Lower leg skin (tissue), 3 donors: Measurements from ENCODE around the gene RTBDN.

Source experiments
- POLR2A ChIP-seq, 2 donors: fragments of 450-650 bp; IDR thresholded peaks; one replicate each; pipeline ENCODE4 v1.6.1; 2016 to 2017; ENCODE audit warnings: antibody characterized with exemption in 2 of 2, mild to moderate bottlenecking in 1 of 2, moderate library complexity in 1 of 2
- TF ChIP-seq, protein P1 (sequence below), 3 donors: fragments of 450-650 bp; IDR thresholded peaks; one replicate each; pipeline ENCODE4 v1.5.1; 2016; ENCODE audit warnings: antibody characterized with exemption in 3 of 3, mild to moderate bottlenecking in 3 of 3, moderate library complexity in 2 of 3

DNA sequence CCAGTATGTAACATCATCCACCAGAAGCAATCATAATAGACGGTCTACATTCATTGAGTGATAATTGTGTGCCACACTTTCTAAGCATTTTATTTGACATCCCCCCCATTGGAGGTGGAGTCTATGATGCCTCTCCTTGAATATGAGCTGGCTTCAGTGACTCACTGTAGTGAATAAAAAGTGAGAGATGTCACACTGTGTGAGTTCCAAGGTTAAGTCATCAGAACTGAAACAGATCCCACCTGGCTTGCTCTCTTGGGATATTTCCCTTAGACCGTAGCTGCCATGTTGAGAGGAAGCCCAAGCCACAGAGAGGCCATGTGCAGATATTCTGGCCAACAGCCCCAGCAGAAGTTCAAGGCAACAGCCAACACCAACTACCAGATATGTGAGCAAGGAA lies 12.6 kb downstream of the RTBDN start:
- TF ChIP-seq, protein P1, sequence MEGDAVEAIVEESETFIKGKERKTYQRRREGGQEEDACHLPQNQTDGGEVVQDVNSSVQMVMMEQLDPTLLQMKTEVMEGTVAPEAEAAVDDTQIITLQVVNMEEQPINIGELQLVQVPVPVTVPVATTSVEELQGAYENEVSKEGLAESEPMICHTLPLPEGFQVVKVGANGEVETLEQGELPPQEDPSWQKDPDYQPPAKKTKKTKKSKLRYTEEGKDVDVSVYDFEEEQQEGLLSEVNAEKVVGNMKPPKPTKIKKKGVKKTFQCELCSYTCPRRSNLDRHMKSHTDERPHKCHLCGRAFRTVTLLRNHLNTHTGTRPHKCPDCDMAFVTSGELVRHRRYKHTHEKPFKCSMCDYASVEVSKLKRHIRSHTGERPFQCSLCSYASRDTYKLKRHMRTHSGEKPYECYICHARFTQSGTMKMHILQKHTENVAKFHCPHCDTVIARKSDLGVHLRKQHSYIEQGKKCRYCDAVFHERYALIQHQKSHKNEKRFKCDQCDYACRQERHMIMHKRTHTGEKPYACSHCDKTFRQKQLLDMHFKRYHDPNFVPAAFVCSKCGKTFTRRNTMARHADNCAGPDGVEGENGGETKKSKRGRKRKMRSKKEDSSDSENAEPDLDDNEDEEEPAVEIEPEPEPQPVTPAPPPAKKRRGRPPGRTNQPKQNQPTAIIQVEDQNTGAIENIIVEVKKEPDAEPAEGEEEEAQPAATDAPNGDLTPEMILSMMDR (IDR thresholded peaks at IDR 0.05), result no peak
- no peak for TF ChIP-seq POLR2A (IDR thresholded peaks at IDR 0.05)
